Stimulated activated CD8-positive, alpha-beta memory T cell treated with anti-CD3 and anti-CD28 coated beads, Interleukin-7, amount 100 ng/mL, for 4 hours (primary cell): ENCODE measurements around the gene WDR93.
"Not testable (repeated sequence)": the region's sequence is repeated elsewhere in the genome, so short reads cannot be mapped to it uniquely, and the experiment has no call there.

Experiments
- DNase-seq, 2 donors: peaks; one replicate each; pipeline ENCODE4 v3.0.0-alpha.2; 2020; ENCODE audit warnings: low read depth in 2 of 2

The WDR93 gene

GRCh38 chr15:89685995-89686394 is 4.6 kb upstream of the WDR93 start:
- DNase-seq: no peak

DNA sequence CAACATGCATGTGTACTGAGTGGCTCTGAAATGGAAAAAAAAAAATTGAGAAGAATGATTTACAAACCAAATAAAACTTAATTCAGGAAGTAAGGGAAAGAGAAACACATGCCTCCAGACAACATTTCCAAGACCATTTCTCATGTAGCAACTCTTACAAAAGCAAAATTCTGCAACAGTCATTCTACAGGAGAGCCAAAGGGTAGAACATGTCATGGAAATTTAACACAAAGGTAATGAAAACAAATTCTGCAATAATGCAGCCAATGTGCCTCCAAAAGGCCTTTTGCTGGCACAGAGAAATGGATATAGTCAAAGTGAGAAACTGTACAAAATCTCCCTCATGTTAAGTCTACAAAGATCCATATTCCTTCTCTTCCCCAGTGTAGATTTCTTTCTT is 4.1 kb upstream of the WDR93 start:
- DNase-seq: no peak

DNA sequence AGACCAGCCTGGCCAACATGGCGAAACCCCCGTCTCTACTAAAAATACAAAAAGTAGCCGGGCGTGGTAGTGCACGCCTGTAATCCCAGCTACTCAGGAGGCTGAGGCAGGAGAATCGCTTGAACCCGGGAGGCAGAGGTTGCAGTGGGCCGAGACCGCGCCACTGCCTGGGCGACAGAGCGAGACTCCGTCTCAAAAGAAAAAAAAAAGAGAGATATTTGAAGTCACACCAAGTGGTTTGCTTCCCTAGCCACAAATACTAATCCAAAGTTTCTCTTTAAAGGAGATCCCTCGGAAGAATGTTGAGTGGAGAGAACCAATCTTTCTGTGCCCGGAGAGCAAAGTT is 708 bp upstream of the WDR93 start:
- not testable (repeated sequence) for DNase-seq

- no peak for DNase-seq
Measured at GRCh38 chr15:89693091-89693490, 2.5 kb downstream of the WDR93 start.

DNA sequence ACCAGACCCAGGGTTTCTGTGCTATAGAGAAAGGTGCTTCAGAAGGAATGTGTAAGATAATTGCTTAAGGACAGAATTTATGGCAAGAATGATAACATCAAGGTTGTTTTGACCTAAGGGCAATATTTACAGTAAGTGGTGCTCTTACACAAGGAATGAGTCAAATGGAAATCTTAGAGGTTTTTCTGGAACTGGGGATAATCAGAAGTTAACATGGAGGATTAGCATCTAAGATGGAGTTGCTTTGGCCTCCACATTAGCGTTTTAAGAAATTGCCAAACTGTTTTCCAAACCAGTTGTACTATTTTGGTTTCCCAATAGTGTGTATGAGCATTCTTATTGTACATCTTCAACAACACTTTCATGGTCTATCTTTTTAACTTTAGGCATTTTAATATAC is 3.1 kb downstream of the WDR93 start:
- no peak for DNase-seq

GRCh38 chr15:89695198-89695597 is 4.6 kb downstream of the WDR93 start:
- no peak for DNase-seq

DNA sequence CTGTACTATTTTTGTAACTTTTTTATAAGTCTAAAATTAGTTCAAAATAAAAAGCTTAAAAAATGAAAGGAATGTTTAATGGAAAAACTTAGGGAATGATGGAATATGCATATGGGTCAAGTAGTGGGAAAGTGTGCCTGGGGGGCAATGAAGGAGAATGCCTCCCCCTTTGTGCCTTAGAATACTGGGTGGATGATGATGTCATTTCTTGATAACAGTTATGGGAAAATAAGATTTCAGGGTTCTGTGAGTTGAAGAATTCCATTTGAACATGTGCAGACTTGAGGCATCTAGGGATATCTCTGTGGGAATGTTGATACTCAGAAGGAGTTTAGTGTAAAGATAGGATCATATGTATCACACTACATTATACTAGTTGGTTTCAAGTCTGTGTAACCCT is 13.8 kb downstream of the WDR93 start:
- no peak for DNase-seq

- no peak for DNase-seq
Measured at GRCh38 chr15:89707577-89707976, 17.0 kb downstream of the WDR93 start.

GRCh38 chr15:89714775-89715174 is 24.2 kb downstream of the WDR93 start:
- no peak for DNase-seq

GRCh38 chr15:89723031-89723430 is 32.4 kb downstream of the WDR93 start:
- DNase-seq: no peak

GRCh38 chr15:89724621-89725020 is 34.0 kb downstream of the WDR93 start:
- DNase-seq: no peak

DNA sequence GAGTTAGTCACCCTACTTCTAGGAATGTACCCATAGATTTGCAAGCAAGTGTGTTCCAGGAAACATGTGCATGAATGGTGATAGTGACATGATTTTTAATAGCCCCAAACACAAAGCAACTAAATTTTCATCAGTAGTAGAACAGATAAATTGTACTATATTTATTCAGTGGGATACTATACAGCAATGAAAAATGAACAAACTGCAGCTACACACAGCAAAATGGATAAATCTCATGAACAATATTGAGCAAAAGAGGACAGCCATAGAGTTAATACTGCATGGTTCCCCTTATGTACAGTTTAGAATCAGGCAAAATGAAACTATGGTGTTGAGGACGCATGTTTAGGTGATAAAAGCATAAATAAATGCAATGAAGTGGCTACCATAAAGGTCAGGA is 34.5 kb downstream of the WDR93 start:
- no peak for DNase-seq

GRCh38 chr15:89728254-89728653 is 37.6 kb downstream of the WDR93 start:
- no peak for DNase-seq

GRCh38 chr15:89731275-89731674 is 40.7 kb downstream of the WDR93 start:
- no peak for DNase-seq

DNA sequence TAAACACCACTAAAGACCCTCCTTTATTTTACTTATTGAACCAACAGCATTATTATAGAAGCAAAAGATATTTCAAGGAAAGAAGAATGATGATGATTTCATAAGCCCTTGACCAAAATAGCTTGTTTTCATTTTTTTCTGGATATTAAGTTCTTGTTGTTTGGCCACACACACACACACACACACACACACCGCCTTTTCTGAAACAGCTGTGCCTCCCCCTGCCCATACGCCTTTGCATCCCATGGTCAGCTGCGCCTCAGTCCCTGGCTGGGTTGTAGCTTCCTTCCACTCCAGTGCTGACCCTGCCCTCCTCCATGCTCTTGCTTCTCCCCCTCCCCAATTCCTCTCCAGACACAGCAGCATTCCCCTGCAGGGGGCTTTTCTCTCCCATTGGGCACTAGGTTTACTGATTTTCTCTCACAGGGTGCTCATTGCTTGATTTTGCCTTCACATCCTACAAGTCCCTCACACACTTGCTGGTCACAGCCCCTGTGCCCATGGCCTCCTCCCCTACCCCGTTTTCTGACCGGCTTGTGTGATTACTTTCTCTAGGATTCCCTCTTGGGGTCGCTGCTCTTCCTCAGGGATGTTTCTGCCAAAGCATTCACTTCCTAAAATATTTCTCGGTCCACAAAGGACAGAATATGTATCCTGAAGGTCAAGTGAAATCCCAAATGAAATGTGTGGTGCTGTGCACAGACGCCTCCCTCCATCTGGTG is 42.0 kb downstream of the WDR93 start:
- no peak for DNase-seq

DNA sequence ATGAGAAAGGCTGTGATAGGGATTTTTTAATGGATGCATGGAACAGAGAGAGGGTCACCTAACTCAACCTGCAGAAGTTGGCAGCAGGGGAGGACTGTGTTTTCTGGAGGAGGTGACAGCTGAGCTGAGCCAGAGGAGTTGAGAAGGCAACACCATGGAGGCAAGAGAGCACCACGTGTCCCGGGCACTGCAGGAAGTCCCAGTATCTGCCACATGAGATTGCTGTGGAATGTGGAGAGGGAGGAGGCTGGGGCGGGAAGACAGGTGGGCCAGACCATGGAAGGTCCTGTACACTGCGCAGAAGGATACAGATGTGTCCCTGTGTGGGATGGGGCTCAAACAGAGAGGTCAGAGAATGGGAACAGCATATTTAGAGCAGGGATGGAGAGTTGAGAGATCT is 45.2 kb downstream of the WDR93 start:
- DNase-seq: no peak

DNA sequence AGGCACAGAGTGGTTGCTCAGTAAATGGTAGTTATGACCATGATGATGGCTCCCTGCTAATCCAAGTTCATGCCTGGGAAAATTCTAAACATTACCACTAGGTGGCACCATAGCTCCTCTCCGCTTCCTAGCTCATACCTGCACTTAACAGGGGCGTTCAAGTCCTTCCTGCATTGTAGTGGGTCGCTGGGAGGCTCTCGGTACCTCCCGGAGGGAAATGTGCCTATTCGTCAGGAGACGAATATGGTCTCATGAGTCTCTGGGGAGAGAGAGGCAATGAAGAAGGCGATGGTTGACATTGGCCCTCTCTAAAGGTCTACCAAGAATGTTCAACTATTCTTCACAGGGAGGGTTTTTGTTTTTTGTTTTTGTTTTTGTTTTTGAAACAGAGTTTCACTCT is 49.5 kb downstream of the WDR93 start:
- DNase-seq: peak; percentile 8 to 41

DNA sequence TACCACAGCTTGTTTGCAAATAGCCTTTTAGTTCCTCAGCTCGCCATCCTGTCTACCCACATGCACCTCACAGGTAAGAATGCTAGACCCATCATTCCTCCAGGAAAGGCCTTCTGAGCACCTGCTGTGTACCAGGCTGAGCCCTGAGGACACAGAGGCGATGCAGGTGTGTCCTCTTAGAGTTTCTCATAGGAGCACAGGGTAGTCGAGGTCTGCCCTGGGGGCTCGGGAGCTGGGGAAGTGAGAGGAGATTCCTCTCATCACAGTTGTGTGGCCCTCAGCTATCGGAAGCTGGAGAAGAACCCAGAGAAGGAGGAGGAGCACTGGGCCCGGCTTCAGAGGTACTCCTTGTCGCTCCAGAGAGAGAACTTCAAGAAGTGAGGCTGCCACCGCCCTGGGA is 52.4 kb downstream of the WDR93 start:
- no peak for DNase-seq

- DNase-seq: no peak
Measured at GRCh38 chr15:89743594-89743993, 53.0 kb downstream of the WDR93 start.

DNA sequence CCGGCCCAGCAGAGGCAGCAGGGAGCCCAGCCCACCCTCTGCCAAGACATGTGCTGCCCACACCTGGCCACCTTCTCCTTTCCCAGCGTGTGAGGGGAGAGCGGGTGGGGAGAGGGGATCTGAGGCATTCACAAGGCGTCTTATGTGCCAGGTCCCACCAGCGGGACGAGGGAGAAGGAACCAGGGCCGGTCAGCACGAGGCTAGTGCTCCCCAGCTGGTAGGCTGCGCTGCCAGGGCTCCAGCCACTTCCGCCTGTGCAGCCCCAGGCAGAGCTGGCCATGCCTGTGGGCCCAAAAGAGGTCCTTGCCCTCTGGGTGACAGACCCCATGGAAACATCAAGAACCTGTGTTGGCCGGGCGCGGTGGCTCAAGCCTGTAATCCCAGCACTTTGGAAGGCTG is 54.5 kb downstream of the WDR93 start:
- no peak for DNase-seq

DNA sequence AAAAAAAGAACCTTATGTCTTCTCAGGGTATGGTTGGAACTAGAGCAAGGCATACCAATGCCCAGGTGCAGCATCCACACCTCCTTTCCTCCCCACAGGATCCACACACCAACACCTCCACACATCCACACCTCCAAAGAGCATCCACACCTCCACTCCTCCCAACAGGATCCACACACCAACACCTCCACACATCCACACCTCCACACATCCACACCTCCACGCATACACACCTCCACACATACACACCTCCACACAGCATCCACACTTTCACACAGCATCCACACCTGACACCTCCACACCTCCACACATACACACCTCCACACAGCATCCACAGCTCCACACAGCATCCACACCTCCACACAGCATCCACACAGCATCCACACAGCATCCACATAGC is 55.2 kb downstream of the WDR93 start:
- no peak for DNase-seq

DNA sequence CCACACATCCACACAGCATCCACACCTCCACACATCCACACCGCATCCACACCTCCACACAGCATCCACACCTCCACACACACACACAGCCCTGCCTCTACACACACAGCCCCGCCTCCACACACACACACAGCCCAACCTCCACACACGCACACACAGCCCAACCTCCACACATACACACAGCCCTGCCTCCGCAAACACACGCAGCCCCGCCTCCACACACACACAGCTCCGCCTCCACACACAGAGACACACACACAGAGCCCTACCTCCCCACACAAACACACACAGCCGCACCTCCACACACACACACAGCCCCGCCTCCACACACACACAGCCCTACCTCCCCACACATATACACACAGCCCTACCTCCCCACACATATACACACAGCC is 55.8 kb downstream of the WDR93 start:
- no peak for DNase-seq

DNA sequence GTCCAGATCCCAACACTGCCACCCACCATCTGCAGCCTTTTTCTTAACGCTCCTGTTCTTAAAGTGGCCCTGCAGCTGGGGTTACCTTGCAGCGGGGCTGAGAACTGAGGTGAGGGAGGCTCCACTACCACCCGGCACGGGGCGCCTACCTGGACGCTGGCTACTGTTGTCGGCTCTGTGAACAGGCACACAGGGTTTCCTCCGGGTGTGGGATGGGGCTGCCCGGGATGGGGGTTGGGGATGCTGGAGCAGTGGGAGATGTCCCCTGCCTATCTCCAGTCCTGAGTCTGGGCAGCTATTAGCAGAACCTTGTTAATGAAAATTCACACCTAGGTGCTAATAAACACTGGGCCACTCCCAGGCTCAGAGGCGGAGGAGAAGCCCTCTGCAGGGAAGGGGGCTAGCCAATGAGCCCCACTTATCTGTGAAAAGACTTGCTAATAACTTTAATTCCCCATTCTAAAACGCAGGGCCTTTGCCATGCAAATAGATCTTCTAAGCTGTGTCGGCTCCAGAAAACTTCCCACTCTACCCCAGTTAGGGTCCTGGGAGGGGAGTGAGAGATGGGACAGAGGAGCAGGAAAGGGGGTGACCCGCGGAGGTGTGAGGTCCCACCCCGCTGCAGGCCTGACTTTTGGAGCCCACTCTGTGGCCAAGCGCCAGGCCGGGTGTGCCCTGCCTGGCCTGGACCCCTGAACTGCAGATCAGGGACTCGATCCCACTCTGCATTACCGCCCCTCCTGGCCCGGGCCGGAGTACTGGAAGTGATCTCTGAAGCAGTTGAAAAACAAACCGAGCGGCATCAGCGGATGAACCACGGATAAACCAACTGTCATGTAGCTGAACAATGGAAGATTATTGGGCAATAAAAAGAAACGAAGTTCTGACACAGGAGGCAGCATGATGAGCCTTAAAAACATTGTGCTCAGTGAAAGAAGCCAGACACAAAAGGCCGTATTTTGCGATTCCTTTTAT is 57.4 kb downstream of the WDR93 start:
- DNase-seq: no peak
